ENCODE data around the gene PCDHGC5. TPM values are rescaled to one million over a fixed set of nuclear protein-coding genes. Genes with fewer than 3 reads are reported as not detected.

The PCDHGC5 gene
- total and polyA plus RNA-seq, 2 donors (not counting 1 experiment from before 2014, with no cell fraction given), result 1.1 to 2.6 TPM

- Histone ChIP-seq H3K36me3 (ENCODE audit: control insufficient read depth, insufficient read depth, low read length) (peaks cover 16% of the 10 kb centered on the region), H4K20me1 (ENCODE audit: control insufficient read depth, extremely low read depth, insufficient read depth, low read length) (no peaks in the 10 kb centered on the region), H3K4me3 (replicated peaks in 1 of 4; ENCODE audit: control extremely low read depth in 1 of 4, insufficient read depth in 1 of 4, low read depth in 3 of 4, low read length in 4 of 4) (no peak overlapping the region), H3K4me1 (ENCODE audit: control insufficient read depth, extremely low read depth, insufficient read depth, low read length) (peaks cover 9% of the 10 kb centered on the region), H2AFZ (ENCODE audit: low read length) (no peak overlapping the region), H3K9me3 (ENCODE audit: control insufficient read depth, insufficient read depth, low read depth, low read length) (no peaks in the 10 kb centered on the region), H3K9ac (ENCODE audit: insufficient read depth, low read length) (no peak overlapping the region), H3K79me2 (ENCODE audit: control insufficient read depth, insufficient read depth, low read length) (peaks cover 13% of the 10 kb centered on the region), H3K27ac (ENCODE audit: insufficient read depth, low read length) (no peak overlapping the region), H3K4me2 (ENCODE audit: extremely low read depth, insufficient read depth, low read length) (no peak overlapping the region), H3K27me3 (ENCODE audit: control insufficient read depth, insufficient read depth, low read length) (no peaks in the 10 kb centered on the region)
- no peak for DNase-seq (ENCODE audit: low read depth in 2 of 2)
- TF ChIP-seq EZH2 (IDR thresholded peaks at IDR 0.05; ENCODE audit: low read length, missing control alignments) (no peak), CTCF (conservative IDR thresholded peaks at IDR 0.05 in 1 of 2, IDR thresholded peaks at IDR 0.05 in 1 of 2; ENCODE audit: low read depth in 1 of 2, low read length in 2 of 2) (no peak)
Measured at GRCh38 chr5:141495453-141495811, 6.6 kb downstream of the PCDHGC5 start.

GRCh38 chr5:141496038-141496437 lies 7.2 kb downstream of the PCDHGC5 start:
- Histone ChIP-seq H3K36me3 (ENCODE audit: control insufficient read depth, insufficient read depth, low read length) (peaks cover 15% of the 10 kb centered on the region), H3K4me3 (replicated peaks in 1 of 4; ENCODE audit: control extremely low read depth in 1 of 4, insufficient read depth in 1 of 4, low read depth in 3 of 4, low read length in 4 of 4) (no peak overlapping the region), H3K27me3 (ENCODE audit: control insufficient read depth, insufficient read depth, low read length) (no peaks in the 10 kb centered on the region), H3K79me2 (ENCODE audit: control insufficient read depth, insufficient read depth, low read length) (peaks cover 7% of the 10 kb centered on the region), H3K9ac (ENCODE audit: insufficient read depth, low read length) (no peak overlapping the region), H3K27ac (ENCODE audit: insufficient read depth, low read length) (no peak overlapping the region), H4K20me1 (ENCODE audit: control insufficient read depth, extremely low read depth, insufficient read depth, low read length) (no peaks in the 10 kb centered on the region), H3K9me3 (ENCODE audit: control insufficient read depth, insufficient read depth, low read depth, low read length) (no peaks in the 10 kb centered on the region), H2AFZ (ENCODE audit: low read length) (no peak overlapping the region), H3K4me1 (ENCODE audit: control insufficient read depth, extremely low read depth, insufficient read depth, low read length) (peaks cover 9% of the 10 kb centered on the region), H3K4me2 (ENCODE audit: extremely low read depth, insufficient read depth, low read length) (no peak overlapping the region)
- TF ChIP-seq CTCF (conservative IDR thresholded peaks at IDR 0.05 in 1 of 2, IDR thresholded peaks at IDR 0.05 in 1 of 2; ENCODE audit: low read depth in 1 of 2, low read length in 2 of 2) (no peak), EZH2 (IDR thresholded peaks at IDR 0.05; ENCODE audit: low read length, missing control alignments) (no peak)
- peak in 1 of 2 donors; percentile 65 for DNase-seq (ENCODE audit: low read depth in 2 of 2)

- Histone ChIP-seq H2AFZ (ENCODE audit: low read length) (no peak overlapping the region), H3K79me2 (ENCODE audit: control insufficient read depth, insufficient read depth, low read length) (no peaks in the 10 kb centered on the region), H3K9me3 (ENCODE audit: control insufficient read depth, insufficient read depth, low read depth, low read length) (no peaks in the 10 kb centered on the region), H3K4me1 (ENCODE audit: control insufficient read depth, extremely low read depth, insufficient read depth, low read length) (peaks cover 2% of the 10 kb centered on the region), H3K36me3 (ENCODE audit: control insufficient read depth, insufficient read depth, low read length) (peaks cover 7% of the 10 kb centered on the region), H3K4me3 (replicated peaks in 1 of 4; ENCODE audit: control extremely low read depth in 1 of 4, insufficient read depth in 1 of 4, low read depth in 3 of 4, low read length in 4 of 4) (no peak overlapping the region), H3K9ac (ENCODE audit: insufficient read depth, low read length) (no peak overlapping the region), H3K4me2 (ENCODE audit: extremely low read depth, insufficient read depth, low read length) (no peak overlapping the region), H4K20me1 (ENCODE audit: control insufficient read depth, extremely low read depth, insufficient read depth, low read length) (no peaks in the 10 kb centered on the region), H3K27ac (ENCODE audit: insufficient read depth, low read length) (no peak overlapping the region), H3K27me3 (ENCODE audit: control insufficient read depth, insufficient read depth, low read length) (no peaks in the 10 kb centered on the region)
- no peak for TF ChIP-seq CTCF (conservative IDR thresholded peaks at IDR 0.05 in 1 of 2, IDR thresholded peaks at IDR 0.05 in 1 of 2; ENCODE audit: low read depth in 1 of 2, low read length in 2 of 2)
- no peak for TF ChIP-seq EZH2 (IDR thresholded peaks at IDR 0.05; ENCODE audit: low read length, missing control alignments)
- DNase-seq (ENCODE audit: low read depth in 2 of 2), result no peak
Measured at GRCh38 chr5:141501761-141502160, 12.9 kb downstream of the PCDHGC5 start.

All from fibroblast of lung (primary cell).